KOPT-K1 (cell line): ENCODE data around the gene PDLIM7.

ENCODE experiments used
- H3K27ac ChIP-seq: fragments of 200-600 bp; sonication (generic); 2 replicates; pipeline ENCODE4 v1.5.1; 2016; ENCODE audit warnings: antibody characterized with exemption, mild to moderate bottlenecking, low read depth, low read length; ENCODE audit not compliant: poor library complexity, severe bottlenecking
- H3K36me3 ChIP-seq: fragments of 200-600 bp; sonication (generic); 2 replicates; pipeline ENCODE4 v1.5.1; 2017; ENCODE audit warnings: antibody characterized with exemption, mild to moderate bottlenecking, low read length, moderate library complexity; ENCODE audit not compliant: insufficient read depth
- H3K9me3 ChIP-seq: fragments of 200-600 bp; sonication (generic); 2 replicates; pipeline ENCODE4 v1.5.1; 2017; ENCODE audit warnings: antibody characterized with exemption, low read length, mild to moderate bottlenecking; ENCODE audit not compliant: insufficient read depth, poor library complexity, severe bottlenecking

Gene PDLIM7

DNA sequence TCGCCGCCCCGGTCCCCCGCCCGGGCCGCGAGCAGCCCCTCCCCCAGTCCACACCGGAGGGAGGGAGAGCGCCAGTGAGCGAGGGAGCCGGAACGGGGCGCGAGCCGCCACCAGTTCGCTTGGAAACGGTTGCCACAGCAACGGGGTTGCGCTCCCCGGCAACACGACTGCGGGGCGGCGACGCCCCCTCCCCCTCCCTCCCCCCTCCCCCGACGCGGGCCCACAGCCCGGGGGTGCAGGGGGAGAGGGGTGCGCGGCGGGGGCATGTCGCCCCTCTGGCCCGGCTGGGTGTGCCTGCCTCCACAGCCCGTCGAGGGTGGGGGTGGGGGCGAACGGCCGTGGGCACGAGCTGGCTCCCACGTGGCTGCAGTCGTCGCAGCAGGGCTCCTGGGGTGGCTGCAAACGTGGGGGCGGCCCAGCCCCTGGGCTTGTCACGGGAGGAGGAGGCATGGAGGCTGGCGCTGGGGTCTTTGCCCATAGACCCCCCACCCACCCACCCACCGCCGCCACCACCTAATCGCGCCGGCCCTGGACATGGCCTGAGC is 50.3 kb downstream of the PDLIM7 start:
- H3K9me3 ChIP-seq: no peaks in the 10 kb centered on the region
- peak overlapping the region; percentile 53 for H3K27ac ChIP-seq
- peaks cover 17% of the 10 kb centered on the region; the same call in 1 of the 2 replicates for H3K36me3 ChIP-seq

DNA sequence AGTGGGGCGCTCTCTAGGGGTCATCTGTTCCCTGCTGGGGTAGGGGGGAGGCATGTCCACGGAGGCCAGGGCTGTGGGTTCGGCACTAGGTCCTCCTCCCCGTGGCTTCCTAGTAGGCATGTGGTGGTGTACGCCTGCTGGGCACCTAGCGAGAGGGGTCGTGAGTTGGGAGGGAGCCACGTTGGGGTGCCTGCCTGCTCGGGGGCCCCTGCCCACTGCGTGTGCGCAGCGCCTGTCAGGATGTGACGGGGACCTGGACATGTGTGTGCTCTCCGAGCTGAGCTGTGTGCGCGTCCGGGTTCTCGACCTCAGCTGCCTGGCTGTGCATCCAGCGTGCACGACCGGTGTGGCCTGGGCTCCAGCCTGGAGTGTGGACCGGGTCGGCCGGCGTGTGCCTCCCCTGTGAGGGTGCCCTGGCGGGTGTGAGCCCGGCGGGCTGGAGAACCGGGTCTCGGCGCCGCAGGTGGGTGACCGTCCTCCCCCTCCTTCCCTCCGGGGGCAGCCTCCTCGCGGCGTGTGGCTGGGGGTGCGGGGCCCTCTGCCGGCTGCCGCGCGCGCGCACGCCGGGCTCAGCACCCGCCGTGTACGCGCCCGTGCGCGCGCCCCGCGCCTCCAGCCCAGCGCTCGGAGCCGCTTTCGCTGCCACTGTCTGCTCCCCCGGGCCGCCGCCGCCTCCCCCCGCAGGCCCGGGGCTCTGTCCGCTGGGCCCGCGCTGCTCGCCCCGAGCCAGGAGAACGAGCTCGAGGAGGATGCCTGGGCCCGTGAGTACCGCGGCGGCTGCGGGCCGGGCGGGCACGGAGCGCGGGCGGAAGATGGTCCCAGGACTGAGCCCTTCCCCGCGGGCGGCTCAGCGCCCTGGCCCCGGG is 51.0 kb downstream of the PDLIM7 start, which contains the start of gene PRR7:
Gene PRR7 (plus strand): TSS at position 615 of the 866 bp plus-strand sequence. CDS start 8,254 bp downstream, outside the sequence.
- Histone ChIP-seq H3K27ac (peak within 1 kb of the TSS; percentile 53), H3K36me3 (peaks cover 24% of the 10 kb centered on the region; the same call in 1 of the 2 replicates), H3K9me3 (no peaks in the 10 kb centered on the region)

DNA sequence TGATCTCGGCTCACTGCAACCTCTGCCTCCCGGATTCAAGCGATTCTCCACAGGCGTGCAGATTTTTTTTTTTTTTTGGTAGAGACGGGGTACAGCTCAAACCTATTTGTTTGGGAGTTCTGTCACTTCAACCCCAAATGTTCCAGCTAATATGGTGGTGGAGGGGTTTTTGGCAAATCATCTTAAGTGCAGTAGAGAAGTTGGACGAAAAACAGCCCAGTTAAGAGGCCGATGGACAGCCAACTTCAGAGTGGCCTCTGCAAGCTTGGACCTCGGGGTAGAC is 51.5 kb downstream of the PDLIM7 start:
- Histone ChIP-seq H3K36me3 (peaks cover 30% of the 10 kb centered on the region; the same call in 1 of the 2 replicates), H3K27ac (peak overlapping the region; percentile 53), H3K9me3 (no peaks in the 10 kb centered on the region)

DNA sequence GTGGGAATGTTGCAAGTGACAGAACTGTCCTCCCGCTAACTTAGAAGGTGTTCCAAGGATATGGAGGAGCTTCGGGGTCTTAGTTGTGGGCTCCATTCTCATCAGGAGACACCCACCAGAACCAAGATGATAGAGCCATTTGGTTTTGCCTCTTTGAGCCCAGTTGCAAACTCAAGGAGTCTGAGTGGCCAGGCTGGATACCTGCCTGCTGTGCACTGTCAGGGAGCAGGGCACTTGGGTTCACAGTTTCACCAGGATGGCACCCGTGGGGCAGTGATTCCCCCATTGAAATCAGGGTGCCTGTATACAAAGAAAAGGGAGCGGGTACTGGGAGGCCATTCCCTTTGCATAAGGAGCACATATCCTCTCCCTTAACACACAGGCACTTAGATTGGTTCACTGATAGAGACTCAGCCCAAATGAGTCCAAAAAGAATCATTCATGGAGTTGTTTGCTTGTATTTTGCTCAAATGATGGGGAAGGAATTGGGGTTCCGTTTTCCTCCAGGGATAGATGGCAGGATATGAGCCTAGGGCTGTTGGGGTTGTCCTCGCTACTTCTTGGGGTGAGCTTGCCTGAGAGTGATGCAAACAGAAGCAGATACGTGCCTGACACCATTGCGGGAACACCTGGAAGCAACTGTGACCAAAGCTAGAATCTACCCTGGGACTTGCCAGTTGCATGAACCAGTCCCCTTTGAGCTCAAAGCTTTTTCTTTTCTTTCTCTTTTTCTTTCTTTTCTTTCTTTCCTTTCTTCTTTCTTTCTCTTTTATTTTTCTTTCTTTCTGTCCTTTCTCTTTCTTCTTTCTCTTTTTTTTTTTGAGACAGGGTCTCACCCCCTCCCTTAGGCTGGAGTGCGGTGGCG is 52.1 kb downstream of the PDLIM7 start:
- Histone ChIP-seq H3K9me3 (no peaks in the 10 kb centered on the region), H3K27ac (no peak overlapping the region), H3K36me3 (peaks cover 36% of the 10 kb centered on the region; the same call in 1 of the 2 replicates)

DNA sequence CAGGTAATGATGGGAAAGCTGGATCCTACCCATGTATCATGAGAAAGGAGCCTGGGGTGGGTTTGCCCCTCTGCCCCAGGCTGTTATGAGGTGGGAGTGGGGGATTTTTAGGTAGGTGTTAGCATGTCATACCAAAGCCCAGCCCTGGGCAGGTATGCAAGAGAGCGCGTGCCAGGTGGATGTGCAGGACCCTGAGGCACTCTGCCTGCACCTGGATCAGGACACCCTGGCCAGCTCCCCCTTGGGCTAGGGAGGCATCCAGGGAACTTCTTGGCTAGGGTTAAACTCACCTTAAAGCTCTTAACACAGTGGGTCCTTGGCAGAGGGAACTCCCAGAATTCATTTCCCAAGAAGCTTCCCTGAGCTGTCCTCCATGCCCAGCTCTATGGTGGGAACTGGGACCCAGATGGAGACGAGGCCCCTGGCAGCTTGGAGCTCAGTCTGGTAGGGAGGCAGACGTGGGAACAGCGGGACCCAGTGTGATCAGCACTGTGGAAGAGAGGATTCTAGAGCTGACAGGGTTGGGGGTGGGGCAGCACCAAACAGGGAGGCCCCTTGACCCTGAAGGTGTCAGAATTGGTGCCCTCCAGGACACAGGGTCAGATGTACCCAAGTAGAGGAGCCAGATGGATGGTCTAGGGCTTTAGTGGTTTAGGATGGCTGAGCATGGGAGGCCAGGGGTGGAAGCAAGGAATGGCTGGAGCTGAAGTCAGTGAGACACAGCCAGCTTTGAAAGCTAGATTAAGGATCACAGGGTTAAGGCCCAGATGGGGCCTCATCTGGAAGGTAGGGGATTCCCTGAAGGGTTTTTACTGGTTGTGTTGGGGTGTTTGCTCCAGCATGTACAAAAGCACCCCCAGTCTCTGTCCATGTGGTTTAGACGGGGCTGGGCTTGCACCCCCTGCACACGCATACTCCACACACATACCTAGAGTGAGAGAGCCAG is 53.0 kb downstream of the PDLIM7 start:
- H3K27ac ChIP-seq: no peak overlapping the region
- no peaks in the 10 kb centered on the region for H3K9me3 ChIP-seq
- H3K36me3 ChIP-seq: peaks cover 44% of the 10 kb centered on the region; the same call in 1 of the 2 replicates

DNA sequence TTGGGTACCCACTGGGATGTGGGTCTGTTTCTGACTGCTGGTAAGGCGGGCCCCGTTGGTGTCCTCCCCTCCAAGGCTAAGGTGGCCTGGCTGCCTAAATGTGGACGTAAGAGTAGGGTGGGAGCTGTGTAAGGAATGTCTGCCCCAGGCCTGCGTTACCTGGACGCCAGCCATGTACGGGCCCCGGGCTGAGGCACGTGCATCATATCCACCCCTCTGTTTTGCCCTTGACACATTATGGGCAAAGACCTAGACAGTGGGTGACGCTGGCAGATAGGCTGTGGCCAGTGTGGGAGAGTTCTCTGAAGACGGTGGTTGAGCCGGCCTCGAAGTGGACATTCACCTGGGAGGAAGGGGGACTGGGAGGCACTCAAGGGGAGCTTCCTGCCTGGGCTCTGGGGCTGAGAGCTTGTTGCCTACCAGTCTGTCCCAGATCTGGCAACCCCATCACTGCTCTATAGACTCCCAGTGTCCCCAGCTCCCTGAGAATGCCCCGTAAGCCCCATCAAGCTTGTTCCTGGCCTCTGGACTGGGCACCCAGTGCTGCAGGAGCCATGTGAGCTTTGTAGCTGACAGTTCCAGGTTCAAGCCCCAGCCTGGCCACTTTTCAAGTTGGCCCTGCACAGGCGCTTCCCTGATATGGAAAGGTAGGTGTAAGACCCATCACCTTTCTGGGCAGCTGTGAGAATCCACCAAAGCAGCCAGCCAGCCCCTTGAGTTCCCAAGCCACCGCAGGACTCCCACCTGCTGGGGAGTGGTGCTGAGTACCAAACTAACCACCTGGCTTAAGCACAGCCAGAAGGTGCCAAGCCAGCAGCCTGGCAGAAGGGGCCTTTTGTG is 54.0 kb downstream of the PDLIM7 start:
- no peaks in the 10 kb centered on the region for H3K9me3 ChIP-seq
- H3K27ac ChIP-seq: no peak overlapping the region
- peaks cover 54% of the 10 kb centered on the region for H3K36me3 ChIP-seq

DNA sequence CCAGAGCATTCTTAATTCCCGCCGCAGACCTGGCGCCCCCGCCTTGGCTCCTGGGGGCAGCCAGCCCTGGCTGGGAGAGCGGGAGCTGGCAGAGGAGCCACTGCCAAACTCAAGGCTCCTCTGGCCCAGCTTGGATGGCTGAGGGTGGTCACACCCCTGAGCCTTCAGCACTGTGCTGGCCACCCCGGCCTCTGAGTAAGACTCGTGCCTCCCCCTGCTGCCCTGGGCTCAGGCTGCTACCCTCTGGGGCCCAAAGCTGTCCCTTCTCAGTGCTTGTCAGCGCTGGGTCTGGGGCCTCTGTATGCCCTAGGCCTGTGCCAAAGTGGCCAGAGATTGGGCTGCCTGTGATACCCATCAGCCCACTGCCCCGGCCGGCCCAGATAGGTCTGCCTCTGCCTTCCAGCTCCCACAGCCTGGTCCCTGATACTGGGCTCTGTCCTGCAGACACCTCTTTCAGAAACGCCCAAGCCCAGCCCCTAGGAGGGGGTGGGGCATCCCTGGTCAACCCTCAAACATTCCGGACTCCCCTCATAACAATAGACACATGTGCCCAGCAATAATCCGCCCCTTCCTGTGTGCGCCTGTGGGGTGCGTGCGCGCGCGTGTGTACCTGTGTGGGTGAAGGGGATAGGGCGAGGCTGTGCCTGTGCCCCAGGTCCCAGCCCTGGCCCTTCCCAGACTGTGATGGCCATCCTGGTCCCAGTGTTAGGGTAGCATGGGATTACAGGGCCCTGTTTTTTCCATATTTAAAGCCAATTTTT is 55.2 kb downstream of the PDLIM7 start:
- Histone ChIP-seq H3K27ac (no peak overlapping the region), H3K36me3 (peaks cover 66% of the 10 kb centered on the region), H3K9me3 (no peaks in the 10 kb centered on the region)

DNA sequence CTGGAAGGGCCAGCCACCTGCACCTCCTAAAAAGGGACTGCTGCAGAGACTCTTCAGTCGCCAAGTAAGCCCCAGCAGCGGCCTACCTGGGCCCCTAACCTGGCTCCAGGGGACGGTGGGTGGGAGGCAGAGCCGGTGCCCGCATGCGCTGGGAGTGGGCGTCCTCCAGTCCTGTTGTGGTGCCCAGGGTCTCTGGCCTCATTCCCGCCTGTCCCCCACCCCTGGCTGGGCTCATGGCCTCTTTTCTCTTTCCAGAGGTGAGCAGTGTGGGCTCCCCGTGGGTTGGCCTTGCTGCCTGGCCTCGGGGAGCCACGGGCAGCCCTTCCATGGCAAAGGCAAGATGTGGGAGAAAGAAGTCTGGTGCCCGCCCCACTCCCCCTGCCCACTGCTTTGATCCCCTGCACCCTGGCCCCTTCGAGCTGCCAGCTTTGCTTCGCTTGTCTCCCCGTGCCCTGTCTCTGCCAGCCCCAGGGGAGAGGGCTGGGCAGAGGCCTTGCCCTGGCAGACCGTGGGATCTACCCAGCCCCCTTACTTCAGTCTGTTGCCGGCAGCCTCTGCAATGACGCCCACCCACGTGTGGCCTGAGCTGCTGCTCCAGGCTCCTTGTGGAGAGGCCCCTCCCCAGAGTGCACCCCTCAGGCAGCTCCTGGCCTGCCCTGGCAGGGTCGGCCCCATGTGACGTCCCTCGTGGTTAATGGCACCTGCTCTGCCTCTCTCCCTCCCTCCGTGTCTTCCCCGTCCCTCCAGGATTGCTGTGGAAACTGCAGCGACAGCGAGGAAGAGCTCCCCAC is 56.2 kb downstream of the PDLIM7 start:
- Histone ChIP-seq H3K9me3 (no peaks in the 10 kb centered on the region), H3K27ac (no peak overlapping the region), H3K36me3 (peaks cover 76% of the 10 kb centered on the region)

DNA sequence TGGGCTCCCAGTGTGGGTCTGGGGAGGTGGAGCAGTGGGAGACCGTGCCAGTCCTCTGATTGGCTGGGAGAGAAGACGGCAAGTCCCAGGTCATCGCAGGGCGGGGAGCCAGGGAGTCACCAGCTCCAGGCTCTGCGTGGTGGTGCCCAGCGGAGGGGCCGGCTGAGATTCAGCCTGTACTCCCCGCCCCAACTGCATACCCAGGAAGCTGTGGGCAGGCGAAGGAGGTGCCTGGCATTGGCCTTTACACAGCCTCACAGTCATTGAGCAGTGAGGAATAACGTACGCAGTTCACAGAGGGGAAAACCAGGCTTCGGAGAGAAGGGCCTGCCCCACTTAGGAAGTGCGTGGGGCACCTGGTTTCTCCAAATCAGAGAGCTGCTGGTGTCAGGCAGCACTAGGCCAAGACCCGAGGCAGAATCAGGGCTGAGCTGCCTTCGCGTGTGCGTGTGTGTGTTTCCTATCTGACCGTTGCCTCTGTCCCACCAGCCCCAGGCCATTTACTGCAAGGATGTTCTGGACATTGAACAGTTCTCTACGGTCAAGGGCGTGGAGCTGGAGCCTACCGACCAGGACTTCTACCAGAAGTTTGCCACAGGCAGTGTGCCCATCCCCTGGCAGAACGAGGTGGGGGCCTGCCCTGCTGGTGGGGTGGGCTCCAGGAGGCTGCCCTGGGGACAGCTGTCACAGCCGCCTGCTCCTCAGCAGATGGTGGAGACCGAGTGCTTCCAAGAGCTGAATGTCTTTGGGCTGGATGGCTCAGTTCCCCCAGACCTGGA is 57.0 kb downstream of the PDLIM7 start:
- Histone ChIP-seq H3K36me3 (peaks cover 84% of the 10 kb centered on the region), H3K9me3 (no peaks in the 10 kb centered on the region), H3K27ac (no peak overlapping the region)

DNA sequence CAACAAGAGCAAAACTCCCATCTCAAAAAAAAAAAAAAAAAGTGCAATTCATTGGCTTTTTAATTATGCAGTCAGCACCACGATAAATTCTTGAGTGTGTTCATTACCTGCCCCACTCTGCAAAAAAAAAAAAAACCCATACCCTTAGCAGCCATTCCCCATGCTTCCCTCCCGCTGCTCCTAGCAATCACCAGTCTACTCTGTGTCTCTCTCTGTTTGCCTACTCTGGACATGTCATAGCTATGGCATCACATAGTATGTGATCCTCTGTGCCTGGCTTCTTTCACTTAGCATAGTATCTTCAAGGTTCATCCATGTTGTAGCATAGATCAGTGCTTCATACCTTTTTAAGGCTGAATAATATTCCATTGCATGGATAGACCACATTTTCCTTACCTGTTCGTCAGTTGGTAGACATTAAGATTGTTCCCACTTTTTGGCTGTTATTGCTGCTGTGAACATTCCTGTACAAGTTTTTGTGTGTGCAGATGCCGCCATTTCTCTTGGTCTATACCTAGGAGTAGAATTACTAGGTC is 57.8 kb downstream of the PDLIM7 start:
- peaks cover 92% of the 10 kb centered on the region for H3K36me3 ChIP-seq
- no peaks in the 10 kb centered on the region for H3K9me3 ChIP-seq
- no peak overlapping the region for H3K27ac ChIP-seq

DNA sequence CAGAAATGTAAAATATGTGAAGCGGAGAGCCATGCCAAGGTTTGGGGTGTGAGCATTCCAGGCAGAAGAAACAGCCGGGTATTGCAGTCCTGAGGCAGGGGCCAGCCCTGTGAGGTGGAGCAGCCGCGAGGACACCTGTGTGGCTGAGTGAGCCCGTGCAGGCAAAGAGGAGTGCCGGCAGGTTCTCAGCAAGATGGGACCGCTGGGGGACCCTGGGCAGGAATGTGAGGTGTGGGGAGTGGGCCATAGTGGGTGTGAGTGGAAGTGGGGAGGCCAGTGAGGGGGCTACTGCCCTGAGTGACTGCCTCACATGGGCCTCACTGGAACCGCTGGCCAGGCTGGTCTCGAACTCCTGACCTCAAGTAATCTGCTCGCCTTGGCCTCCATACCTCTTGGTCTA is 58.9 kb downstream of the PDLIM7 start:
- peaks cover 100% of the 10 kb centered on the region for H3K36me3 ChIP-seq
- no peak overlapping the region for H3K27ac ChIP-seq
- no peaks in the 10 kb centered on the region for H3K9me3 ChIP-seq

DNA sequence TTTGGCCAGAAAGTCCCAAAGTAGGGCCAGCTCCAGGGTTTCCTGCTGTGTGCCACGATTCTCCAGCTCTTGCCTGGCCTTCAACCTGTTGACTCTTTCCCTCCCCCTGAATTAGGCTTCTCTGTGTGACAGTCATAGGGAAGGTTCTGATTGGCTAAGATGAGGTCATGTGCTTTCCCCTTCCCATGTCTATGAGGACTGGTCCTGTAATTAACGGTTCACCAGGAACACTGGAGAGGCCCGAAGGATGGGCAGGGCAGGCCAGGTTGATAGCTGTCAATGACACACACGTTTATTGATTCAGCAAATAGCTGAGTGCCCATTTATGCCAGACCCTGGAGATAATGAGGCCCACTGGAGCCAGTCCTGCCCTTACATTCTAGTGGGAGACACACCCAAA is 59.8 kb downstream of the PDLIM7 start:
- H3K27ac ChIP-seq: no peak overlapping the region
- H3K9me3 ChIP-seq: no peaks in the 10 kb centered on the region
- H3K36me3 ChIP-seq: peaks cover 100% of the 10 kb centered on the region
